ENCODE data around the gene CDH4. TPM values are rescaled to one million over a fixed set of nuclear protein-coding genes. Genes with fewer than 3 reads are reported as not detected.

CDH4 gene
- total and polyA plus RNA-seq, 2 donors (not counting 1 experiment from before 2014, with no cell fraction given) = not detected

- DNase-seq (no peak), ATAC-seq (ENCODE audit: low read depth) (no peak)
- H3K4me1 Mint-ChIP-seq = no peaks in the 10 kb centered on the region
- Histone ChIP-seq H3K79me2 (ENCODE audit: control insufficient read depth, insufficient read depth, low read length) (no peaks in the 10 kb centered on the region), H3K4me1 (ENCODE audit: control insufficient read depth in 2 of 2, insufficient read depth in 2 of 2, low read length in 2 of 2) (no peaks in the 10 kb centered on the region), H3K9ac (ENCODE audit: low read length) (no peak overlapping the region), H2AFZ (ENCODE audit: insufficient read depth, low read depth, low read length, poor library complexity, severe bottlenecking) (no peak overlapping the region), H4K20me1 (ENCODE audit: control insufficient read depth, insufficient read depth, low read length, poor library complexity, severe bottlenecking) (no peaks in the 10 kb centered on the region), H3K9me3 (ENCODE audit: control extremely low read depth in 1 of 3, control insufficient read depth in 2 of 3, insufficient read depth in 1 of 3, low read length in 2 of 3) (peaks cover 0 to 30% (median 0%) of the 10 kb centered on the region in 3 donors), H3K27me3 (replicated peaks in 1 of 4; ENCODE audit: control extremely low read depth in 1 of 4, control insufficient read depth in 3 of 4, insufficient read depth in 4 of 4, low read length in 3 of 4) (no peaks in the 10 kb centered on the region), H3K36me3 (replicated peaks in 1 of 2; ENCODE audit: control extremely low read depth in 1 of 2, control insufficient read depth in 1 of 2, extremely low read depth in 1 of 2, insufficient read depth in 2 of 2, low read length in 1 of 2) (no peaks in the 10 kb centered on the region), H3K27ac (ENCODE audit: low read length in 2 of 2) (no peak overlapping the region), H3K4me3 (ENCODE audit: control extremely low read depth in 1 of 5, extremely low read depth in 1 of 5, insufficient read depth in 1 of 5, low read depth in 2 of 5, low read length in 4 of 5) (no peak overlapping the region), H3K4me2 (replicated peaks; ENCODE audit: low read depth, low read length, poor library complexity, severe bottlenecking) (no peak overlapping the region)
- H3K4me3 Mint-ChIP-seq = no peak overlapping the region
- ChIA-PET POLR2A (no interaction called here), CTCF (no interaction called here)
- H3K27me3 Mint-ChIP-seq = no peaks in the 10 kb centered on the region
- H3K27ac Mint-ChIP-seq = no peak overlapping the region
- intact Hi-C loops (cut with micrococcal nuclease) = no loop called here
- no peak for TF ChIP-seq CTCF (IDR thresholded peaks at IDR 0.05)
- TF ChIP-seq EZH2 (IDR thresholded peaks at IDR 0.05; ENCODE audit: borderline replicate concordance, insufficient read depth, low read depth, low read length, poor library complexity, severe bottlenecking) = no peak
- 100% methylated on average over 2 of the region's 8 CpGs for WGBS (ENCODE audit: insufficient coverage)
- peaks cover 1% of the 10 kb centered on the region for H3K9me3 Mint-ChIP-seq (ENCODE audit: insufficient read depth)
Measured at GRCh38 chr20:61625246-61625645, 373.2 kb downstream of the CDH4 start.

DNA sequence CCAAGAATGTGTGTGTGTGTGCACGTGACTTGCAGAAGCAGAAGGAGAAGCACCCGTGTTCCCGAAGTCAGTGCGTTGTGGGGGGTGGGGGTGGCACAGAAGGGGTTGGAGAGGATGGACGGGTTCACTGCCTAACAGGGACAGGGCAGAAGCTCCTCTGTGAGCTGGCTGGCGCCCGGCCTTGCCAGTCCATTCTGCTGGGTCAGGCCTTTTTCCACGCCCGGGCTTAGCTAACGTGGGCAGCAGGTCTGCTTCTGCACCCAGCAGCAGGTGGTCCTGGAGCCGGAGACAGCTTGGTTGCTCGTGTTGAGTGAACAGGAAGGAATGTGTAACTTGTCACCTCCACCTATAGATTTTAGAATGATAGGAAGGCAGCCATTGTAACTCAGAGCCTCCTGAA, 374.4 kb downstream of the CDH4 start:
- POLR2A ChIA-PET = no interaction called here
- 87% methylated on average over 12 of the region's 12 CpGs for WGBS (ENCODE audit: insufficient coverage)
- CTCF ChIA-PET = no interaction called here

More for the DNA sequence above, 374.4 kb downstream of the CDH4 start:
- H3K36me3 ChIP-seq (replicated peaks in 1 of 2; ENCODE audit: control extremely low read depth in 1 of 2, control insufficient read depth in 1 of 2, extremely low read depth in 1 of 2, insufficient read depth in 2 of 2, low read length in 1 of 2) = no peaks in the 10 kb centered on the region
- H3K4me3 ChIP-seq (ENCODE audit: control extremely low read depth in 1 of 5, extremely low read depth in 1 of 5, insufficient read depth in 1 of 5, low read depth in 2 of 5, low read length in 4 of 5) = no peak overlapping the region
- no peak for ATAC-seq (ENCODE audit: low read depth)
- H3K27me3 Mint-ChIP-seq = no peaks in the 10 kb centered on the region
- intact Hi-C loops (cut with micrococcal nuclease) = no loop called here
- H3K9ac ChIP-seq (ENCODE audit: low read length) = no peak overlapping the region
- H3K4me3 Mint-ChIP-seq = no peak overlapping the region
- no peak overlapping the region for H2AFZ ChIP-seq (ENCODE audit: insufficient read depth, low read depth, low read length, poor library complexity, severe bottlenecking)
- H3K27me3 ChIP-seq (replicated peaks in 1 of 4; ENCODE audit: control extremely low read depth in 1 of 4, control insufficient read depth in 3 of 4, insufficient read depth in 4 of 4, low read length in 3 of 4) = no peaks in the 10 kb centered on the region
- no peak overlapping the region for H3K27ac ChIP-seq (ENCODE audit: low read length in 2 of 2)
- H3K4me2 ChIP-seq (replicated peaks; ENCODE audit: low read depth, low read length, poor library complexity, severe bottlenecking) = no peak overlapping the region
- no peaks in the 10 kb centered on the region for H4K20me1 ChIP-seq (ENCODE audit: control insufficient read depth, insufficient read depth, low read length, poor library complexity, severe bottlenecking)
- H3K4me1 Mint-ChIP-seq = no peaks in the 10 kb centered on the region
- no peak overlapping the region for H3K27ac Mint-ChIP-seq
- no peaks in the 10 kb centered on the region for H3K4me1 ChIP-seq (ENCODE audit: control insufficient read depth in 2 of 2, insufficient read depth in 2 of 2, low read length in 2 of 2)
- H3K79me2 ChIP-seq (ENCODE audit: control insufficient read depth, insufficient read depth, low read length) = no peaks in the 10 kb centered on the region
- H3K9me3 ChIP-seq (ENCODE audit: control extremely low read depth in 1 of 3, control insufficient read depth in 2 of 3, insufficient read depth in 1 of 3, low read length in 2 of 3) = peaks cover 0 to 30% (median 0%) of the 10 kb centered on the region in 3 donors
- DNase-seq = no peak
- no peak for TF ChIP-seq EZH2 (IDR thresholded peaks at IDR 0.05; ENCODE audit: borderline replicate concordance, insufficient read depth, low read depth, low read length, poor library complexity, severe bottlenecking)
- no peak for TF ChIP-seq CTCF (IDR thresholded peaks at IDR 0.05)
- no peaks in the 10 kb centered on the region for H3K9me3 Mint-ChIP-seq (ENCODE audit: insufficient read depth)

Data from B cell (primary cell).